HG02623 (cell line): ENCODE data around the gene AGR3.

Experiments
- ATAC-seq: cut with Tn5 transposase; IDR thresholded peaks from one replicate; pipeline ENCODE4 v1.9.1; 2021; ENCODE audit warnings: moderate library complexity; ENCODE audit not compliant: unreplicated experiment

AGR3 gene

GRCh38 chr7:16838386-16838785 lies 43.4 kb downstream of the AGR3 start:
- no peak for ATAC-seq

GRCh38 chr7:16836481-16836880 lies 45.3 kb downstream of the AGR3 start:
- ATAC-seq: no peak

GRCh38 chr7:16833373-16833772 lies 48.4 kb downstream of the AGR3 start:
- ATAC-seq: no peak

- no peak for ATAC-seq
Observed at GRCh38 chr7:16826060-16826459, 55.7 kb downstream of the AGR3 start.

- ATAC-seq: no peak
Observed at GRCh38 chr7:16822029-16822428, 59.8 kb downstream of the AGR3 start.

GRCh38 chr7:16818732-16819131 lies 63.1 kb downstream of the AGR3 start:
- no peak for ATAC-seq

- ATAC-seq: no peak
Observed at GRCh38 chr7:16817536-16817935, 64.2 kb downstream of the AGR3 start.

- ATAC-seq: no peak
Observed at GRCh38 chr7:16816824-16817223, 65.0 kb downstream of the AGR3 start.

- no peak for ATAC-seq
Observed at GRCh38 chr7:16815001-16815400, 66.8 kb downstream of the AGR3 start.

- no peak for ATAC-seq
Observed at GRCh38 chr7:16813232-16813616, 68.6 kb downstream of the AGR3 start.

GRCh38 chr7:16812542-16813231 lies 69.1 kb downstream of the AGR3 start:
- no peak for ATAC-seq

- no peak for ATAC-seq
Observed at GRCh38 chr7:16811551-16811950, 70.2 kb downstream of the AGR3 start.

GRCh38 chr7:16810573-16810972 lies 71.2 kb downstream of the AGR3 start:
- no peak for ATAC-seq

GRCh38 chr7:16810112-16810511 lies 71.7 kb downstream of the AGR3 start:
- ATAC-seq: no peak
